ENCODE data around the gene CBX8.

- TF ChIP-seq POLR2A (IDR thresholded peaks at IDR 0.05) (no peak), CTCF (IDR thresholded peaks at IDR 0.05) (no peak)
These were observed 38.6 kb downstream of the CBX8 start for GRCh38 chr17:79758271-79758670.

Measured in lower leg skin (tissue), 3 donors.